Stimulated activated effector memory CD8-positive, alpha-beta T cell treated with anti-CD3 and anti-CD28 coated beads, Interleukin-12 subunit alpha, Interleukin-12 subunit beta, amount 100 ng/mL, for 72 hours (primary cell): ENCODE data around the gene POLDIP3.
"Not testable (repeated sequence)": the region's sequence is repeated elsewhere in the genome, so short reads cannot be mapped to it uniquely, and the experiment has no call there.

Experiments used
- ATAC-seq: fragments of 150-1000 bp; cut with Tn5 transposase; 2 replicates; pipeline ENCODE4 v1.10.0; 2021
- DNase-seq, 2 donors: peaks; one replicate each; pipeline ENCODE4 v3.0.0; 2021 to 2022; ENCODE audit warnings: low spot score in 2 of 2
- H3K27ac Mint-ChIP-seq: one replicate; pipeline ENCODE4 v1.8.0; 2022; ENCODE audit warnings: mild to moderate bottlenecking, mixed read lengths
- H3K36me3 Mint-ChIP-seq: one replicate; pipeline ENCODE4 v1.8.0; 2022; ENCODE audit warnings: mild to moderate bottlenecking, mixed read lengths
- H3K4me1 Mint-ChIP-seq: one replicate; pipeline ENCODE4 v1.8.0; 2022; ENCODE audit warnings: mixed read lengths
- H3K4me3 Mint-ChIP-seq: one replicate; pipeline ENCODE4 v1.8.0; 2022; ENCODE audit warnings: mild to moderate bottlenecking, mixed read lengths
- H3K9me3 Mint-ChIP-seq: one replicate; pipeline ENCODE4 v1.8.0; 2022; ENCODE audit warnings: mixed read lengths

The POLDIP3 gene

DNA sequence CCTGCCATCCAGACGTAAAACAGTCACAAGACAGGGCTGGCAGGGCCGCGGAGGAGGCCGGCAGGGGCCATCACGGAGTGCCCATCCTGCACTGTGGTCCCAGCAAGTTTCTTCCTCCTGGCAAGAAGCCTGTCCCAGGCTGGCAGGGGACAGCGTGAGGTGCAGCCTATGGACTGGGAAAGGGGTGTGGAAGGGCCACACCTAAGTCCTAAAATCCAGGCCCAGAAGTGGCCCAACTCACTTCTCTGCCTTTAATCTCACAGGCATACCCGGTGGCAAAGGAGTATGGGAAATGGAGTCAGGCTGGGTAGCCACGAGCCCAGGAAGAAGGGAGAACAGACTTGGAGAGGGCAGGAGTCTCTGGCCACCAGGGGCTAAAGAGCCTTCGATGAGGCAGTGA lies 44.1 kb downstream of the POLDIP3 start:
- H3K36me3 Mint-ChIP-seq = peaks cover 48% of the 10 kb centered on the region
- H3K4me3 Mint-ChIP-seq, DNase-seq, H3K4me1 Mint-ChIP-seq, ATAC-seq, H3K9me3 Mint-ChIP-seq: not testable (repeated sequence)
- peak overlapping the region; percentile 52 for H3K27ac Mint-ChIP-seq

DNA sequence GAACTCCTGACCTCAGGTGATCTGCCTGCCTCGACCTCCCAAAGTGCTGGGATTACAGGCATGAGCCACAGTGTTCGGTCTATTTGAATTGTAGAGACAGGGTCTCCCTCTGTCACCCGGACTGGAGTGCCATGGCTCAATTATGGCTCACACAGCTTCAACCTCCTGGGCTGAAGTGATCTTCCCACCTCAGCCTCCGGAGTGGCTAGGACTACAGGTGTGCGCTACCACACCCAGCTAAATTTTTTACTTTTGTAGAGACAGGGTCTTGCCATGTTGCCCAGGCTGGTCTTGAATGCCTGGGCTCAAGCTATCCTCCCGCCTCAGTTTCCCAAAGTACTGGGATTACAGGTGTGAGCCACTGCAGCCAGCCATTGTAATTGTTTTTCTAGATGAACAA lies 46.7 kb downstream of the POLDIP3 start:
- not testable (repeated sequence) for H3K9me3 Mint-ChIP-seq, H3K4me1 Mint-ChIP-seq, ATAC-seq, H3K4me3 Mint-ChIP-seq, H3K27ac Mint-ChIP-seq, DNase-seq
- H3K36me3 Mint-ChIP-seq = peaks cover 30% of the 10 kb centered on the region

DNA sequence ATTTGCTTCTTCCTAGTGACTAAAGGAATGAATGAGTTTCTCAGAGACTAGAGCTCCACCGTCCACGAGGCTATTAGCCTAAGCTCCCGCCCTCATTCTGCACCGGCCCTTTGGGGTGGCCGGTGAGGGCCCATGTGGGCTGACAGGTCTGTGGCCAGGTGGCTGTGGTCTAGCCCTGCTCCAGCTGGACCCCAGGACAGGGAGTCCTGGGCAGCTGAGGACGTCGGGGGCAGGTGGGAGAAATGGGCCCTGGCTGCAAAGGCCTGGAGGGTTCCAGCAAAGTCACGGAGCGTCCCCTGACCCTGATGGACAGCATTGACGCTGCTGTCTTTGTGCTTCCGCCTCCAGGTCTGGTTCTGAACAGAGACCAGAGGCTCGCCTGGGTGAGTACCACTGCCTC lies 48.7 kb downstream of the POLDIP3 start:
- no peak for ATAC-seq
- H3K27ac Mint-ChIP-seq = no peak overlapping the region

DNA sequence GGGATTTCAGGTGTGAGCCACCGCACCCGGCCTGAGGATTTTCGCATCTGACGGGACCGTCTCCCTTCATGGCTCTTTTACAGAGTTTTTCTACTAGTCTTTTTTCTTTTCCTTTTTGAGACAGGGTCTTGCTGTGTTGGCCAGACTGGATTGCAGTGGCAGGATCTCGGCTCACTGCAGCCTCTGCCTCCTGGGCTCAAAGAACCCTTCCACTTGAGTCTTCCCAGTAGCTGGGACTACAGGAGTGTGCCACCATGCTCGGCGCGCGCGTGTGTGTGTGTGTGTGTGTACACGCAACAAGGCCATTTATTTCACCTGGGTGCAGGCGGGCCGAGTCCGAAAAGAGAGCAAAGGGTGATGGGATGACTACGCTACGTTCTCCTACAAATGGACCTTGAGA lies 50.0 kb downstream of the POLDIP3 start:
- Mint-ChIP-seq H3K4me3 (no peak overlapping the region), H3K36me3 (no peaks in the 10 kb centered on the region), H3K27ac (no peak overlapping the region), H3K9me3 (no peaks in the 10 kb centered on the region), H3K4me1 (peaks cover 7% of the 10 kb centered on the region)
- ATAC-seq (no peak), DNase-seq (no peak)

More for the DNA sequence above, 48.7 kb downstream of the POLDIP3 start:
- Mint-ChIP-seq H3K36me3 (peaks cover 10% of the 10 kb centered on the region), H3K9me3 (no peaks in the 10 kb centered on the region), H3K4me3 (no peak overlapping the region), H3K4me1 (peaks cover 3% of the 10 kb centered on the region)
- no peak for DNase-seq

DNA sequence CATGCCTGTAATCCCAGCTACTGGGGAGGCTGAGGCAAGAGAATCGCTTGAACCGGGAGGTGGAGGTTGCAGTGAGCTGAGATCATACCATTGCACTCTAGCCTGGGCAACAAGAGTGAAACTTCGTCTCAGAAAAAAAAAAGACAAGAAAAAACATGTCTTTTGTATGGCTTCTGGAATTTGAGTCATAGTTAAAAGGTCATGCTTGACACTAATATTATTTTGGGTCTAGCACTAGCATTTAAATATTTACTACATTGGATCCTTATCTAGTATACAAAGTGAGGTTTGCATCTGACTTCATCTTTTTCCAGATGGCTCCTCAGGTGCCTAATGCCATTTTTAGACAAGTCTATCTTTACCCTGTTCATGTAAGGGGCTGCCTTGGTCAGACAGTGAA lies 50.7 kb downstream of the POLDIP3 start:
- H3K36me3 Mint-ChIP-seq, H3K9me3 Mint-ChIP-seq, H3K4me1 Mint-ChIP-seq, ATAC-seq, DNase-seq, H3K4me3 Mint-ChIP-seq, H3K27ac Mint-ChIP-seq: not testable (repeated sequence)

DNA sequence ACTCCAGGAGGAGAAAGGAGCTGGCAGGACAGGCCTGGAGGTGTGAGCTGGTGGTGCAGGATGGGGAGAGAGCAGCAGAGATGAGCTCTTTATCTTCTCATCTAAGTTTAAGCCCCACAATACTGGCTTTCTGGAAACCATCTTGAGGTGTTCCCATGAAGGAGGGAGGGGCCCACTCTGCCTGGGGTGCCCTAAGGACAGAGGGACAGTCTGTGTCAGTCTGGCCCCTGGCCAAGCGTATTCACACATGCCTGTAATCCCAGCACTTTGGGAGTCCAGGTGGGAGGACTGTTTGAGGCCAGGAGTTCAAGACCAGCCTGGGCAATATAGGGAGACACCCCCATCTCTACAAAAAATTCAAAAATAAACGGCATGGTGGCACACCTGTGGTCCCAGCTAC lies 52.0 kb downstream of the POLDIP3 start:
- Mint-ChIP-seq H3K27ac (no peak overlapping the region), H3K4me1 (peaks cover 7% of the 10 kb centered on the region), H3K4me3 (no peak overlapping the region), H3K9me3 (no peaks in the 10 kb centered on the region), H3K36me3 (no peaks in the 10 kb centered on the region)
- ATAC-seq (no peak), DNase-seq (no peak)

DNA sequence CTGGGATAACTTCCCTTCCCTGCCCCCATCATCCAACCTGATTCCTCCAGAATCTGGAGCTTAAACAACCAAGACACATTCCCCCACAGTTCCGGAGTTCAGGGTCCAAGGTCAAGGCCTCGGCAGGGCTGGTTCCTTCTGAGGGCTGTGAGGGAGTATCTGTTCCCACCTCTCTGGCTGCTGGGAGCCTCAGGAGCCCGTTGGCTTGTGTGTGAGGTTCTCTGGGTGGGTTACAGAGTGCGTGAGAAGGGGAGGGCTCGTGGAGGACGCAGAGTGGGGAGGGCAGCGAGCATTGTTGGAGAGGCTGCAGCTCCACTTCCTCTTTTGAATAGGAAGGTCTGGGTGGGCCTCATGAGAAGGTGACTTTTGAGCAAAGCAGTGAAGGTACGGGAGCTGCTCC lies 52.4 kb downstream of the POLDIP3 start:
- H3K36me3 Mint-ChIP-seq = no peaks in the 10 kb centered on the region
- no peaks in the 10 kb centered on the region for H3K9me3 Mint-ChIP-seq
- ATAC-seq (no peak), DNase-seq (no peak)
- H3K27ac Mint-ChIP-seq = no peak overlapping the region
- no peak overlapping the region for H3K4me3 Mint-ChIP-seq
- peaks cover 7% of the 10 kb centered on the region for H3K4me1 Mint-ChIP-seq

DNA sequence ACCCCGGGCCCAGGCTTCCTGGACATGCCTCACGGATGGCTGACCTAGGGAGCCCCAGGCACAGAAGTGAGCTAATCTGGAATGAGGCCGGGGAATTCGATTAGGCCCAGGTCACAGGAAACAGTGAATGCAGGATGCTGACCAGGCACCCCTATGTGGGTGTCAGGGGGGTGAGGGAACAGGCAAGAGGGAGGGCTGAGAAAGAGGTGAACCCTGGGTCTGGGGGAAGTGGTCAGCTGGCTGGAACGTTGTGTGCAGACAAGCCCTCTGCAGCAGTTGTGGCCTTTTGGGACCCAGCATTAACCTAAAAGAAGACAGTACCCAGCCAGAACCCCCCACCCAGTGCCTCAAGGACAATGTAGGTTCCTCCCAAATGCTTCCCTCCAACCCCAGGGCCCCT lies 52.8 kb downstream of the POLDIP3 start:
- no peak overlapping the region for H3K4me3 Mint-ChIP-seq
- ATAC-seq (no peak), DNase-seq (no peak)
- no peaks in the 10 kb centered on the region for H3K9me3 Mint-ChIP-seq
- no peak overlapping the region for H3K27ac Mint-ChIP-seq
- H3K4me1 Mint-ChIP-seq = peaks cover 7% of the 10 kb centered on the region
- H3K36me3 Mint-ChIP-seq = no peaks in the 10 kb centered on the region

DNA sequence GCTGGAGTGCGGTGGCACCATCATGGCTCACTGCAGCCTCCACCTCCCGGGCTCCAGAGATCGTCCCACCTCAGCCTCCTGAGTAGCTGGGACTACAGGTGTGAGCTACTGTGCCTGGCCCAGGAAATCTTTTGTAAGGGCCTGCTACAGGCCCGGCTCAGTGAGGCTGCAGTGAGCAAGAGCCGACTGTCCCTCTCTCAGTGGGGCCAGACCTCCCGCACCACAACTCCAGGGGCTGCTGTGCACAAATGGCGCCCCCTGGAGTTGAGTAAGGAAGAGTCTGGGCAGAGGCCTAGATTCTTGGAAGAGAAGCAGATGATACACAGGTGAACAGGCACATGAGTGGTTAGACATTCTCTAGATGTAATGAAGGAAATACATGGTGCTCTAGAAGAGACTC lies 53.9 kb downstream of the POLDIP3 start:
- ATAC-seq = peak; percentile 47

DNA sequence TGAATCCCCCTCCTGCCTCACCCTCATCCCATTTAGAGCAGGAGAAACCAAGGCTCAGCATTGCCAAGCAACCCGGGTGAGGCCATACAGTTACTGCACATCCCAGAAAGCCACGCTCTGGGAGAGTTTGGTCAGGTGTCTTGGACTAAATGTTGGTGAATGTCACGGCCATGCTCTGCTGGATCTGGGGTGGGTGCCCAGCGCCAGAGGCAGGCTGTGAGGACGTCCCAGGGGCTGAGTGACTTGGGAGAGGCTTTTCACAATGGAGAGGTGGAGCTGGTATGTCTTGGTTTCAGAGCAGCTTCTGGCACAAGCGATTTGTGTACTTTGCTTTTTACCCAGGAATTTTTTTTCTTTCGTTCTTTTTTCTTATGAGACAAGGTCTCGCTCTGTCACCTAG lies 54.3 kb downstream of the POLDIP3 start:
- H3K36me3 Mint-ChIP-seq = no peaks in the 10 kb centered on the region
- no peak overlapping the region for H3K27ac Mint-ChIP-seq
- DNase-seq (no peak), ATAC-seq (no peak)
- H3K4me3 Mint-ChIP-seq = no peak overlapping the region
- peaks cover 7% of the 10 kb centered on the region for H3K4me1 Mint-ChIP-seq
- no peaks in the 10 kb centered on the region for H3K9me3 Mint-ChIP-seq

More for the DNA sequence above, 53.9 kb downstream of the POLDIP3 start:
- H3K4me1 Mint-ChIP-seq = peaks cover 7% of the 10 kb centered on the region
- H3K4me3 Mint-ChIP-seq = no peak overlapping the region
- H3K27ac Mint-ChIP-seq = no peak overlapping the region
- H3K9me3 Mint-ChIP-seq = no peaks in the 10 kb centered on the region
- DNase-seq = no peak
- no peaks in the 10 kb centered on the region for H3K36me3 Mint-ChIP-seq

DNA sequence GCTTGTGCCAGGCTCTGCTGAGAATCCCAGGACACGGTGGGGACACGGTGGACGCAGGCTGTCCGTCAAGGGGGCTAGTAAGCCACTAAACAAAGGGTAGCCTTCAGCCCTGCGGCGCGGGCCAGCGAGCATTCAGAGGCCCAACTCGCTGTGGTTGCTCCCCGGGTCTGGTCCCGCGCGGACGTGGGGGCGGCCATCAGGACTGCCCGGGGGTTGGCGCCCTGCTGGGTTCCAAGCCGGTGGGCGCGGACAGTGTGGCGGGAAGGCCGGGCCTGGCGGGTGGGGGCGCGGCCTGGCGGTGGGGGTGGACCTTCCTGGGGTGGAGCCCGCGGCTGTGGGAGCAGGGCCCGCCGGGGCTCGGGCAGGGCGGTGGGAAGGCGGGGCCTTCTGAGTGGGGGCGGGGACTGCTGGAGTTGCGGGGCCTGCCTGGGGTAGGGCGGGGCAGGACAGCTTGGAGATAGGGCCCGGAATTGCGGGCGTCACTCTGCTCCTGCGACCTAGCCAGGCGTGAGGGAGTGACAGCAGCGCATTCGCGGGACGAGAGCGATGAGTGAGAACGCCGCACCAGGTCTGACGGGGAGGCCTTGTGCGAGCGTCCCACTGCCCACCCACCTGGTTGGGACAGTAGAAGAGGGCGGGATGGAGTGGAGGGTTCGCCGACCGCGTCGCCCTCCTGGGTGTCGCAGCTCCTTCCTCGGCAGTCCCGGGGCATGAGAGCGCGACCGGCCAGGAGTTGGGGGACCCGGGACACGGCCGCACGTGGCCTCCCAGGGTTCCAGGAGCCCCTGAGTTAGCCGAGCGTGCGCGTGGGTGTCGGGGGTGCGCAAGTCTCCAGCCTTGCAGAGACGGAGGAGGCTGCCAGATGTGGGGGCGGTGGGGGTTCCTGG lies 61.0 kb downstream of the POLDIP3 start, which contains the start of gene SERHL2:
Gene SERHL2, plus strand, starts transcription at position 482 of the 887 bp plus-strand sequence. Its CDS starts 65 bp downstream, at position 547.
- H3K27ac Mint-ChIP-seq = peak within 1 kb of the TSS; percentile 81
- peaks cover 20% of the 10 kb centered on the region for H3K4me1 Mint-ChIP-seq

DNA sequence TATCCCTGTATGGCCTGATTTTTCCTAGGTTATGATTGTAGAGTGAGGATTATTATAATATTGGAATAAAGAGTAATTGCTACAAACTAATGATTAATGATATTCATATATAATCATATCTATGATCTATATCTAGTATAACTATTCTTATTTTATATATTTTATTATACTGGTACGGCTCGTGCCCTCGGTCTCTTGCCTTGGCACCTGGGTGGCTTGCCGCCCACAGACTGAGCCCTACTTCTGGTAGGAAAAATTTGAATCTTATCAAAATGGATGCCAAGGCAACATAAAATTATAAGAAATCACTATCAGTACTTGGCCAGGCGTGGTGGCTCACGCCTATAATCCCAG lies 62.4 kb downstream of the POLDIP3 start:
- not testable (repeated sequence) for ATAC-seq
- H3K4me3 Mint-ChIP-seq = peak overlapping the region; percentile 76

More for the DNA sequence above, 61.0 kb downstream of the POLDIP3 start, which contains the start of gene SERHL2:
- ATAC-seq (peak; percentile 95), DNase-seq (peak; percentile 78 to 88)
- Mint-ChIP-seq H3K4me3 (peak within 1 kb of the TSS; percentile 76), H3K9me3 (no peaks in the 10 kb centered on the region), H3K36me3 (no peaks in the 10 kb centered on the region)

DNA sequence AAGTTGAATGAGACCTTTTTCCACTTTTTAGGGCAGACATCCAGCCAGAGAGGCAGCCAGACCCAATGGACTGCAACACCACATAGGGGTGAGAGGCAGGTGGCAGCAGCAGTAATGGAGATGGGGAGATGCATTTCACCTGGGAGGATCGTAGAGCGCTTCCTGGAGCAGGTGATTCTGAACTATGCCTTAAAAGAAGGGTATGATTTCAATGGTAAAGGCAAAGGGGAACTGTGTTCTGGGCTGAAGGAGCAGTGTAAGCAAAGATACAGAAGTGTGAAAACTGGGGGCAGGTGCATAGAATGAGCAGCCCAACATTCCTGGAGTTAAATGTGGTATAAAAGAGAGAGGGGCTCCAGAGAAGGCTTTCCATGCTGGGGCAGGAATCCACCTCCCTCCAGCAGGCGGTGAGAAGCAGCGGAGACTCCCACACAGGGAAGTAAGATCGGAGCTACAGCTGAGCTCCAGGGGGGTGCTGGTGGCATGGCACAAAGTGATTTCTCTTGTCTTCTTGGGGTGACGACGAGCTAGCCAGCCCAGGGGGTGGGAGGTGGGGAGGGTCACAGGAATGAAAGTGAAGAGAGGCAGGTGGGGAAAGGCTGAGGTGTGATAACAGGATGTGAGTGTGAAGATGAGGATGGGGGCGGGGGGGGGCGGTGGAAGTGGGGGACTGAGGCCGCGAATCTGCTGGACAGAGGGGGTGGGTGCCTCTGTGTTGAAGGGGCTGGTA lies 65.2 kb downstream of the POLDIP3 start:
- no peak for ATAC-seq
- Mint-ChIP-seq H3K4me1 (peaks cover 20% of the 10 kb centered on the region), H3K27ac (no peak overlapping the region), H3K36me3 (no peaks in the 10 kb centered on the region), H3K4me3 (no peak overlapping the region), H3K9me3 (no peaks in the 10 kb centered on the region)
- DNase-seq = no peak

More for the DNA sequence above, 62.4 kb downstream of the POLDIP3 start:
- not testable (repeated sequence) for H3K36me3 Mint-ChIP-seq, DNase-seq, H3K9me3 Mint-ChIP-seq
- peak overlapping the region; percentile 81 for H3K27ac Mint-ChIP-seq
- H3K4me1 Mint-ChIP-seq = peaks cover 20% of the 10 kb centered on the region

DNA sequence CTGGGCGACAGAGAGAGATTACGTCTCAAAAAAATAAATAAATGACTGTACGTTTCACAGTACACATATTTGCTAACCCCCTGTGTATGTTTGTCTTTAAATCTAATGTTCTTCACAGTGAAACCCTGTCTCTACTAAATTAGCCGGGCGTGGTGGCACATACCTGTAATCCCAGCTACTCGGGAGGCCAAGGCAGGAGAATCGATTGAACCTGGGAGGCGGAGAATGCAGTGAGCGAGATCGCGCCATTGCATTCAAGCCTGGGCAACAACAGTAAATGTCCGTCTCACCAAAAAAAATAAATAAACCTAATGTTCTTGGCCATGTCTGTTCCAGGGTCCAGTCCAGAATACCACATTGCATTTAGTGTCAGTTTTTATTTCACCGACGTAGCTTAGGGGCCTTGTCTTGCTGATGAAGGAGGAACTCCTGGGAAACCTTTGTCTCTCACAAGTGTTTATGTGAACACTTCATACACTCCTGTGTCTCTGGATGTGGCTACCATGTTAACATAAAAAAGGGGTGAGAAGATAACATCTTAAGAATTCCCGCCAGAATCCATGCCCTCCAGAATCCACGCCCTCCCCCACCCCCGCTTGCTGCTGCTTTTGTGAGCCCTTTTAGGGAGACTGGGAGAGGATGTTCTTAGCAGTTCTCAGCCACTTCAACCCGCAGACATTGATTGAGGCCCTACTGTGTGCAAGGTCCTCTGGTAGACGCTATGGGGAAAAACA lies 65.9 kb downstream of the POLDIP3 start:
- no peaks in the 10 kb centered on the region for H3K9me3 Mint-ChIP-seq
- ATAC-seq (no peak), DNase-seq (no peak)
- H3K4me1 Mint-ChIP-seq = peaks cover 20% of the 10 kb centered on the region
- no peak overlapping the region for H3K4me3 Mint-ChIP-seq
- no peaks in the 10 kb centered on the region for H3K36me3 Mint-ChIP-seq
- H3K27ac Mint-ChIP-seq = no peak overlapping the region

DNA sequence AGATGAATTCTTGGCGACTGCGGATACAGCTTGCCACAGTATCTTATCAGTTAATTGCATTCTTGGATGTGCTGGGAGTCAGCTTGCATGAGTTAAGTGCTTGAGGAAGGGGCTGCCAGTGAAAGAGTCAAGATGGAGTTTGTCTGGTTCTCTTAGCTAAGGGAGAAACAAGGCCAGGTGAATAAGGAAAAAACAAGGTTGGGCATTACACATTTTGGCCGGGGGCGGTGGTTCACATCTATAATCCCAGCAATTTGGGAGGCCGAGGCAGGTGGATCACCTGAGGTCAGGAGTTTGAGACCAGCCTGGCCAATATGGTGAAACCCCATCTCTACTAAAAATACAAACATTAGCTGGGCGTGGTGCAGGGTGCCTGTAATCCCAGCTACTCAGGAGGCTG lies 66.6 kb downstream of the POLDIP3 start:
- H3K27ac Mint-ChIP-seq, H3K9me3 Mint-ChIP-seq, DNase-seq, H3K36me3 Mint-ChIP-seq, ATAC-seq, H3K4me3 Mint-ChIP-seq: not testable (repeated sequence)
- H3K4me1 Mint-ChIP-seq = peaks cover 20% of the 10 kb centered on the region
